Retina (tissue), 1 donor: ENCODE measurements around the gene CEP295NL.

Source experiments
- DNase-seq: peaks from one replicate; pipeline ENCODE4 v3.0.0-alpha.2; 2016

CEP295NL gene

GRCh38 chr17:78862073-78863023, 40.7 kb downstream of the CEP295NL start:
- DNase-seq, result no peak

GRCh38 chr17:78861229-78861628, 41.8 kb downstream of the CEP295NL start:
- DNase-seq, result no peak

GRCh38 chr17:78859051-78859450, 44.0 kb downstream of the CEP295NL start:
- DNase-seq, result no peak

GRCh38 chr17:78857266-78857665, 45.7 kb downstream of the CEP295NL start:
- no peak for DNase-seq

- no peak for DNase-seq
These were observed 47.3 kb downstream of the CEP295NL start for GRCh38 chr17:78855561-78856165.

- DNase-seq, result no peak
These were observed 48.5 kb downstream of the CEP295NL start for GRCh38 chr17:78854508-78854907.

- DNase-seq, result no peak
These were observed 49.0 kb downstream of the CEP295NL start for GRCh38 chr17:78853926-78854394.

- DNase-seq, result no peak
These were observed 50.3 kb downstream of the CEP295NL start for GRCh38 chr17:78852709-78853121.

- no peak for DNase-seq
These were observed 54.0 kb downstream of the CEP295NL start for GRCh38 chr17:78849026-78849425.

- no peak for DNase-seq
These were observed 55.9 kb downstream of the CEP295NL start for GRCh38 chr17:78847052-78847451.

- DNase-seq, result no peak
These were observed 58.5 kb downstream of the CEP295NL start for GRCh38 chr17:78844301-78845005.

- DNase-seq, result peak; percentile 44
These were observed 60.0 kb downstream of the CEP295NL start for GRCh38 chr17:78842881-78843565.

- peak; percentile 99 for DNase-seq
These were observed 62.0 kb downstream of the CEP295NL start, which contains the start of gene USP36 for GRCh38 chr17:78840780-78841611. Gene USP36, minus strand, starts transcription at chr17:78840814. Its CDS starts 4,451 bp downstream, at chr17:78836363.
